PC-3 (cell line): ENCODE measurements around the gene PSMC6.

Source experiments
- CTCF ChIP-seq: fragments of 300-600 bp; sonication (generic); conservative IDR thresholded peaks from 2 replicates; pipeline ENCODE4 v1.5.1; 2017; ENCODE audit warnings: antibody characterized with exemption, low read depth, mild to moderate bottlenecking, low read length
- EZH2phosphoT487 ChIP-seq: fragments of 300-600 bp; sonication (generic); IDR thresholded peaks from 2 replicates; pipeline ENCODE4 v1.6.1; 2018; ENCODE audit warnings: mild to moderate bottlenecking, antibody characterized with exemption, low read length, borderline replicate concordance

- no peak for TF ChIP-seq CTCF
- TF ChIP-seq EZH2phosphoT487, result no peak
Observed at GRCh38 chr14:52776816-52777215, 69.8 kb downstream of the PSMC6 start.
